NCI-H774 (cell line): Measurements from ENCODE around the gene VEGFA.
"Not testable (repeated sequence)": the region's sequence is repeated elsewhere in the genome, so short reads cannot be mapped to it uniquely, and the experiment has no call there.

Source experiments
- DNase-seq: peaks from one replicate; lab custom pipeline; 2025; lab: John Stamatoyannopoulos, UW

The VEGFA gene

GRCh38 chr6:43803055-43803782, 33.2 kb downstream of the VEGFA start:
- DNase-seq = no peak

GRCh38 chr6:43803783-43804549, 34.0 kb downstream of the VEGFA start:
- no peak for DNase-seq

GRCh38 chr6:43804550-43805223, 34.7 kb downstream of the VEGFA start:
- DNase-seq = peak; percentile 30

GRCh38 chr6:43805699-43806042, 35.7 kb downstream of the VEGFA start:
- DNase-seq = no peak

GRCh38 chr6:43806043-43806757, 36.2 kb downstream of the VEGFA start:
- DNase-seq = no peak

DNA sequence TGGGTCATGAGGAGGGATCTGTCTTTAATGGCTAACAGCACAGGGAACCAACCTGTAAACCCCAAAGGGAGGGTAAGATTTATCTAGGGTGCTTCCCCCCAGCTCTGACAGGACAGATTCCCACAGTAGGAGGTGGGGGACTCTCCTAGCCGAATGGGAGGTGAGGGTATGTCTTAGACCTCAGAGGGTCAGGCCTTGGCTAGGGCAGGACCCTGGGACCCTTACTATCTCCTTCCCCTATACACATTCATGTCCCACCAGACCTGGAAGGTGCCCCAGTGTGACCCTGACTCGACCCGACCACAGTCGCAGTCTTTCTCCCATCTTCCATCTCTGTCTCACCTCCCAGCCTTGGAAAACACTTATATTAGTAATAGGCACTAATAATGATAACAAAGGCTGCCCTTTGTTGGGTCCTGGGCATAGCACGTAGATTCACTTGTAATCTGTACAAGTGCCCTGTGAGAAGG, 36.8 kb downstream of the VEGFA start:
- DNase-seq = no peak

GRCh38 chr6:43807228-43808061, 37.4 kb downstream of the VEGFA start:
- no peak for DNase-seq

- DNase-seq = no peak
Observed at GRCh38 chr6:43808412-43808811, 38.4 kb downstream of the VEGFA start.

DNA sequence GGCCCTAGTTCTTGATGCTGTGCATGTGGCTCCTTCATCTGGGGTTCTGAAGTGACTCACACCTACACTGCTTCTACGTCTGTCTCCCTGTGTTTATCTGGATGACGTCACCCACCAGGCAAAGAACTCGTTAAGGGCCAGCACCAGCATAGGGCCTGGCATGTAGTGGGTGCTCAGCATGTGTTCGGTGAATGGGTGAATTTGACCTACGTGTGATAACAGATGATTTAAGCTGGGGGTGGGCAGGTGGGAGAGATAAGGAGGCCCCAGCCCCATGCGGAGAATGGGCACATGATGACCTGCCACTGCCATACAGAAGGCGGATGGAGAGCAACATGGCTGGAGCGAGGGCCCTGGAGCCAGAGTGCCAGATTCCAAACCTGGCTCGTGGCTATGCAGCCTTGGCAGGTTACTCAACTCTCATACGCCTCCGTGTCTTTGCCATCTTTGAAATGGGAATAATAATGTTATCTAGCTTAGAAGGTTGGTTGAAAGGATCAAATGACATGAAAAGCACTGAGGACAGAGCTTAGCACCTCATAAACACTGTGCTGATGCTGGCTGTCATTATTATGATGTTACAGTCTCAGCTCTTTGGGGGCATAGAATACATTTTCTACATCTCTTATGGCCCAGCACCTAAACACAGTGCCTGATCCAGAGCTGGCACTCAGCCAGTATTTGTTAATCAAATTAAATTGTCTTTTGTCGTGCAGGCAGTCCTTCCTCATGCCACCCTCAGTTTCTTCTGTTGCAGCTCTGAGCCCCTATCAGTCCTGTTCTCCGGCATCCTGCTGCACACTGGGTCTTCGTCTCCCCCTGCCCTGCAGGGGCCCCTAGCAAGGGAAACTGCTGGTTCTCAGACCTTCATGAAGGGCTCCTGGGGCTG, 39.6 kb downstream of the VEGFA start:
- peak; percentile 53 for DNase-seq

GRCh38 chr6:43810965-43811732, 41.1 kb downstream of the VEGFA start:
- no peak for DNase-seq

DNA sequence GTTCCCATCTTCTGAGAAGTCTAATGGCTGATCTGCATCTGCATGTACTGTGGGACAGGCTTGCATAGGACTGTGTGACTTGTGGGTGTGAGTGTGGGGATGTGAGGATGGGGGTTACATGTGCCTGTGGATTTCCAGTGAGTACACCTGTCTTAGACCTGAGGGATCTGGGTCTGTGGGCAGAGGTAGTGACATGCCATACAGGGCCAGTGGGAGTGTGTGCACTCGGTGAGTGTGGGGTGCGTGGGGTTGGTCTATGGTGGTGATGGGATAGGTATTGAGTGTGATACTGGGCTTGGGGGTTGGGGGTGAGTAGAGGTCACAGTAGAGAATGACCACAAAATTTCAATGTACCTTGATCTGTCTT, 41.7 kb downstream of the VEGFA start:
- DNase-seq = no peak

DNA sequence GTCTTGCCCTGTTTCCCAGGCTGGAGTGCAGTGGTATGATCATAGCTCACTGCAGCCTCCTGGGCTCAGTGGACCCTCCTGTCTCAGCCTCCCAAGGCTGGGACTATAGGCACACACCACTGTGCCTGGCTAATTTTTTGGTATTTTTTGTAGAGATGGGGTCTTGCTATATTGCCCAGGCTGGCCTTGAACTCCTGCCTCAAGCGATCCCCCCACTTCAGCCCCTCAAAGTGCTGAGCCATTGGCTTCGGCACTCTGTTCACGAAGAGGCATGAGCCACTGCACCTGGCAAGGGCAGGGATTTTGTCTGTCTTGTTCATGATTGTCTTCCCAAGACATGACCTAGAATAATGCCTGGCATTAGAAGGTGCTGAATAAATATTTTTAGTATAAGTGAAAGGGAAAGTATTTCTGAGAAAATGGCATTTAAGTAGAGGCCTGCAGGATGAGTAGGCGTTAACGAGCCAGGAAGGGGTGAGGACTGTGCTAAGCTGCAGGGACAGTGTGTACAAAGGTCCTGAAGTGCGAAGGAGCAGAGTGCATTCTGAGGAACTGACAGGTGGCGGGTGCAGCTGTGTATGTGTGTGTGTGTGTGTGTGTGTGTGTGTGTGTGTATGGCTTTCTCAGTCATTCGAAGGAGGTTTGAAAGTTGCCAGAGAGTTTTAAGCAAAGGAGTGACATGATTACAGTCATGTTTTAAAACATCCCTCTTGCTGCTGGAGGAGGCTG, 43.0 kb downstream of the VEGFA start:
- DNase-seq = no peak

- DNase-seq = no peak
Observed at GRCh38 chr6:43814111-43814510, 44.1 kb downstream of the VEGFA start.

DNA sequence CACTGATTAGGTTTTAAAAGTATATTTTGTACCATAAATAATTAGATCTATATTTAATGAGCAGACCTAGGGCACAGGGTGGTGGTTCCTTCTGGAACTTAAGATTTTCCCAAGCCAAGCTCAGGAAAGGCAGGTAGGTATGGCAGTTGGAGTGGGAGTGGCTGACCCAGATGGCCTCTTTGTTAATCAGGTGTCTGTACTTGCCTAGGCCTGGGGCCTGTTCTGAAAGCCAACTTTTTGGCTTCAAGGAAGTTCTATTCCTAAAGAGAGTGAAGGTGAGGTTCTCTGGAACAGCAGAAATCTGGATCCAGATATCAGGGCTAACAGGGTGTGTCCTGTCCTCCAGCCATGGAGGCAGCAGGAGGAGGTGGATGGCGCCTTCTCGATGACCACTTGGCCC, 44.9 kb downstream of the VEGFA start:
- no peak for DNase-seq

- no peak for DNase-seq
Observed at GRCh38 chr6:43817192-43817591, 47.2 kb downstream of the VEGFA start.

- DNase-seq = not testable (repeated sequence)
Observed at GRCh38 chr6:43818973-43819372, 49.0 kb downstream of the VEGFA start.

- DNase-seq = no peak
Observed at GRCh38 chr6:43819958-43820357, 49.9 kb downstream of the VEGFA start.

DNA sequence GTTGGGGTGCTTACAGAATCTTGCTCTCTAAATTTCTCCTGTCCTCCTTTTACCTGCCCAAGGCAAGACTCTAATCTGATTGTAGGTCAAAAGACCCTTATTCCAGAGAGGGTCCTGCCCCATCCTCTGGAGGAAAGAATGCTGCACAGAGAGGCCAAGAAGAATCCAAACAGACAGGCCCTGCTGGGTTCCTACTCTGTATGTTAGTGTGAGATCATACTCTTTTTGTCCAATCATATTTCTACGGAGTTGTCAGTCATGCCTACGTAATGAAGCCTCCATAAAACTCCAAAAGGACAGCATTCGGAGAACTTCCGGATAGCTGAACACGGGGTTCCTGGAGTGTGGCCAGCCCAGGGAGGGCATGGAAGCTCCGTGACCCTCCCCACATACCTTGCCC, 50.5 kb downstream of the VEGFA start:
- no peak for DNase-seq
